GF-D8 (cell line): Measurements from ENCODE around the gene CEACAM16.

ENCODE experiments used
- DNase-seq: peaks from one replicate; lab custom pipeline; 2025; lab: John Stamatoyannopoulos, UW

The CEACAM16 gene

DNA sequence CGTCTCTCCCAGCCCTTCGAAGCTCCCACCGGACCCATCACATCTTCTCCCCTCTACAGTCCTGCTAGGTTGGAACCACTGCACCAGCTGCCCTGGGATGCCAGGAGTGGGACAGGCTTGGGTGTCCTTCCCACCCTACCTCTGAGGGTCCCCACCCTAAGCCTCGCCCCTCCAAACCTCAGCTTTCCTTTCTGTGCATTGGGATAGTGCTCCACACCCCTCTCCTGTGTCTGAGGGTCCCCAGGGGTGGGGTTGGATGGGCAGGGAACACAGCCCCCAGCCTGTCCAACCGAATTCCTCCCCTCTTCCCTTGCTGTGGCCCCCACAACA lies 47.6 kb downstream of the CEACAM16 start:
- no peak for DNase-seq

DNA sequence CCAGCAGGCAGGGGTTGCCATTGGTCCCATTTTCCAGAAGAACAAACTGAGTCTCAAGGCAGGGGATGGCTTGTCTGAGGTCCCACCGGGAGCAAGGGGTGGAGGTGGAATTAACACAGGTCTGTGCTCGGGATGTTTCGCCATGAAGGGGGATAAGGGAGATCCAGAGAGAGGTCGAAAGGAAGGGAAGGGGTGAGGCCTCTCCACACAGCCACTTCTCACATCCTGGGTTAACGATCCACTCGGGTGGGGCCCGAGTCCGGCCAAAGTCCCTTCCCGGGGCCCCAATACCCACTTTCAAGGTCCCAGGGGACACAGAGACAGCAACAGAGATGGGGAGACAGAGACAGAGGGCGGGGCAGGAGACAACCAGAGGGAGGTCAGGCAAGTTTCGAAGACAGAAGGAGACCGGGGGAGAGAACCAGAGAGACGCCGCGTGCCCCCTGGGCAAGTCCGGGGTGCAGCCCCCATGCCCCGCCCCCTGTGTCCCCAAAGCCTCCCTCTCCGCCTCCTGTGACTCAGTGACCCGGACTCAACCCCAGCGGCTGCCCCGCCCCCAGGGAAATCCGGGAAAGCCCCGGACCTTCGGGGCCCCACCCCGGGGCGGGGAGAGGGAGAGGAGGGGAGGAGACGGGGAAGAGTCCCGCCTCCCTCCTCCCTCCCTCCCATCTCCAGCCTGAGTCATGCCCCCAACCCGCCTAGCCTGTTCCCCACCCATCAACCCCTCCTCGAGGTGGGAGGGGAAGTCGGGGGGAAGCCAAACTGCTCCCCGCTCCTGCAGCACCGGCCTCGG lies 48.2 kb downstream of the CEACAM16 start:
- peak; percentile 54 for DNase-seq

DNA sequence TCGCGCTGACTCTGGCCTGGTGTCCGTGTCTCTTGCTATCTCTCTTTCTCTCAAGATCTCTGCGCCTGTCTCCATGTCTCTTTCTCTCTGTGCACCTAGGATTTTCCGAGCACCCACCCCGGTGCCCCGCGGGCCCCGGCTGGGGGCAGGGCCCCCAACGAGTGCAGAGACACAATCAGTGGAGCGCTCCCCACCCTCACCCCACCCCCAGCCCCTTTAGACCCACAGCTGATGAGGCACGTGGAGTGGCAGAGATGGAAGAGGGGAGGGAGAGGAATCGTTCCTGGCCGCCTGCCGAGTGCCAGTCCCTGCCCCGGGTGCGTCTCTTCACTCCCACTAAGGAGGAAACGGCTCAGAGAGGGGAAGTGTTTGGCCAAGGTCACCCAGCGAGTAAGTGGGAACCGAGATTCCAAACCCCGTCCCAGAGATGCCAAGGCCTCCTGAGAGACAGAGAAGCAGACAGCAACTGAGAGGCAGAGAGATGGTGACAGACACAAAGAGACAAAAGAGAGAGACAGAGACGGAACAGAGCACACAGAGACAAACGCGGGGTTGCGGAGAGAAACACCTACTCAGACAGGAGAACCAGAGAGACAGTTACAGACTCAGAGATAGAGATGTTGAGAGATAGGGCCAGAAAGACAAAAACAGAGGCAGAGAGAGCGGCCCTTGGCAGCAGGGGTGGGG lies 48.9 kb downstream of the CEACAM16 start:
- DNase-seq = peak; percentile 66

DNA sequence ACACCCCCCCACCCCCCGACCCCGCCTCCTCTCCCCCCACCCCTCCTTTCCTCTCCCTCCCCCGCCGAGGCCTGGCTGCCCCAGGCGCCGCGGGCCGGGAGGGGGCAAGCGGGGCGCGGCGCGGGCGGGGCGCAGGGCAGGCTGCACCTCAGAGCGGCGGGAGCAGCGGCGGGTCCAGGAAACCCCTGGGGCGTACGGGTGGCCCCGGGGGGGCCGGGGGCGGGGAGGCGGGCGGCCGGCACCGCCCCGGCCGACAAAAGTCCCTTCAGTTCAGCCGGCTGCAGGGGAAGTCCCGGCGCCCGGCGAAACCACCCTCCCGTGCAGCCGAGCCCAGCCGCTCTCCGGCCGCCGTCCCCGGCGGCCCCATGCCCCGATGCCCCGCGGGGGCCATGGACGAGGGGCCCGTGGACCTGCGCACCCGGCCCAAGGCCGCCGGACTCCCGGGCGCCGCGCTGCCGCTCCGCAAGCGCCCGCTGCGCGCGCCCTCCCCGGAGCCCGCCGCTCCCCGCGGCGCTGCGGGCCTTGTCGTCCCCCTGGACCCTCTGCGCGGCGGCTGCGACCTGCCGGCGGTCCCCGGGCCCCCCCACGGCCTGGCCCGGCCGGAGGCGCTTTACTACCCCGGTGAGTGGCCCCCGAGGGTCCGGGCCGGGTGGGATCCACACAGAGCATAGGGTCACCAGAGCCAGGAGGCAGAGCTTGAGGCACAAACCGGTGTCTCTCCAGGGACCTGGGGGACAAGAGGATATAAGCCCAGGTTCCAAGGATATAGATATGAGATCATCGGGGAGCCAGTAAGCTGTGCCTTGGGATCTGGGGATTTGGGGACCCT lies 49.7 kb downstream of the CEACAM16 start, which contains the start of gene BCL3:
Gene BCL3 (plus strand): TSS at position 283 of the 829 bp plus-strand sequence. CDS start 83 bp downstream, at position 366.
- no peak for DNase-seq

DNA sequence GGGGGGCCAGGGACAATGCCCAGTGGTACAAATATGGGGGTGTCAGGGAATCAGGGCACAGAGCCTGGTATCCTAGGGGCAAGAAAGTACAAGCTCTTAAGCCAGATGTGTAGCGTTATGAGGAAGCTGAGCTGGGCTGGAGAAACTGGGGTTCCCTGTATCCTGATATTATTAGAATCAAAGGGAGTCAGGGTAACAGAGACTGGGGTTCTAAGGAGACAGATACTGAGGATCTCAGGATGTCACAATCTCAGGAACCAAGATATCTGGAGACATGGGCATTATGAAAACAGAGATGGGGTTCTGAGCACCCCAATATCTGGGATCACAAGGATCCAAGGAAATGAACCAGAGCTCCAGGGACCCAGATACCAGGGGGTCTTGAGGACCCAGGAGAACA lies 50.3 kb downstream of the CEACAM16 start:
- no peak for DNase-seq

DNA sequence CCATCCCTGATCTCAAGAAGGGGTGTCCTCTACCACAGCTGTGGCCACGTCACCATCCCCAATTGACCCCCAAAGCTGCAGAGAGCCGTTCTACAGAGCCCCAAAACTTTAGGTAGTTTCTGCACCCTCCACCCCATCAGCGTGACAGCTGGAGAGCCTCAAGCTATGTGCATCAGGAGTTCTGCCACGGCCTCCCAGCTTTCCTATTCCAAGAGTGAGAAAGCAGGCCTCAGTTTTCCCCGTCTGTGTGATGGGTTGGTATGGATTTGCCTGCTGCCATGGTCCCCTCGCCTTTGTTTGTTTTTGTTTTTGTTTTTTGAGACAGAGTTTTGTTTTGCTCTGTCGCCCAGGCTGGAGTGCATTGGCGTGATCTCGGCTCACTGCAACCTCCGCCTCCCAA lies 51.0 kb downstream of the CEACAM16 start:
- no peak for DNase-seq

DNA sequence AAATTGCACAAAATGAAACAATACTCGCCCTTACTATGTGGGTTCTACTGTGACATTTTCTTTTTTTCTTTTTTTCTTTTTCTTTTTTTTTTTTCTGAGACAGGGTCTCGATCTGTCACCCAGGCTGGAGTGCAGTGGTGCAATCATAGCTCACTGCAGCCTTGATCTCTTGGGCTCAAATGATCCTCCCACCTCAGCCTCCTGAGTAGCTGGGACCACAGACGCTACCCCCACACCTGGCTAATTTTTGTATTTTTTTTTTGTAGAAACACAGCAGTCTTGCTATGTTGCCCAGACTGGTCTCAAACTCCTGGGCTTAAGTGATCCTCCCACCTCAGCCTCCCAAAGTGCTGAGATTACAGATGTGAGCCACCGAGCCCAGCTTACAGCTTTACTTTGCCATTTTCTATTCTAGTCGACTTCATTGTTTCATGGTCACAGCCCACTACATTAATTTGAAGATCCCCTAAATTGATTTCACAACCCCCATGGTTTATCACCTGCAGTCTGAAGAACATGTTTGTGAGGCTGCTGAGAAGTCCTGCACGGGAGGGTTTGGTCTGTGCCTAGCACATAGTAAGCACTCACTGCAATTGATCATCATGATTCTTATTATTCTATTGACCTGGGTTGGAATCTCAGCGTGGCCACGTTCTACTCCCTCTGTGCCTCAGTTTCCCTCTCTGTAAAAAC lies 53.3 kb downstream of the CEACAM16 start:
- no peak for DNase-seq

DNA sequence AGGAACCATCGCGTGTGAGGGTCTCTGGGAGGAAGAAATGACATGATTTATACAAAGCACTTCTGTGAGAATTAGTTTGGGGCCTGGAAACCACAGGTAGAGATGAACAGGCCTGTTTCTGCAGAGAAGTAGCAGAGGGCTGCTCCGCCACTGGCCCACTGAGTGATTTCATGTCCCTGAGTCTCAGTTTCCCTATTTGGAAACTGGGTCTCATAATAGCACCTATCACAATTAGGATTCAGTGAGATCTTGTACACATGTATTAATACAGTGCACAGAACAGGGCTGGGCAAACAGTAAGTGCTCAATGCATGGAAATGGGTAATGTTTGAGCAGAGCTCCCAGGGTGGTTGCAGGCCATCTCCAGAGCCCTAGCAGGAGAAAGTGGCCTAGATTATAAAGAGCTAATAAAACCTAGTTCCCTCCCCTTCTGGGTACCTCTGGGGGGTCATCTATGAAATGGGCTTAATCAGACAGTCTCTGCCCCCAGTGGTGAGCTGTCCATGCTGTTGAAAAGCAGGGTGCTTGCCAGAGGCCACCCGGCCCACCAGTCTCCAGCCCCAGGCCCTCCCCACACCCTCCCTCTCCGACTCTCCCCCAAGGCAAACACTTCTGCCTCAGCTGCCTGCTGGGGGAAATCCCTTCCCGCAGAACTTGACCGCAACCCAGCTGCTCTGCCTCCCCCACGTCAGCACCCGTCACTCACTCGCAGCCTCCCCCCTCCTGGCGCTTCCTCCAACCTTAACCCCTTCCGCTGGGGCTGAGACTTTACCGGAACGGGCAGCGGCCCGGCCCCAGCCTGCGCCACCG lies 54.1 kb downstream of the CEACAM16 start:
- DNase-seq = peak; percentile 95

DNA sequence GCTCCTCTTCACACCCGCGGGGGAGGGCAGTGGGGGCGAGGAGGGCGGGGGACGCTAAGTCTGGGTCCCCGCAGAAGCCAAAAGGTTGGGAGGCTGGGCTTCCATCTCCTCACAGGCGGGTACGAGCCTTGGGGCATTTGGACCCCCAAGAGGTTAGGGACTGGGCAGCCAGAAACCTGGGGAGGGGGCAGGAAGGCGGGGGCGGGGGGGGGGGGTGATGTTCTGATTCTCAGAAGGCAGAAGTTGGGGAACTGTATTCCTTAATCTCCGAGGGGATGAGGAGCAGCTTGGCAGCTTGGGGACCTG lies 54.6 kb downstream of the CEACAM16 start:
- DNase-seq = no peak

DNA sequence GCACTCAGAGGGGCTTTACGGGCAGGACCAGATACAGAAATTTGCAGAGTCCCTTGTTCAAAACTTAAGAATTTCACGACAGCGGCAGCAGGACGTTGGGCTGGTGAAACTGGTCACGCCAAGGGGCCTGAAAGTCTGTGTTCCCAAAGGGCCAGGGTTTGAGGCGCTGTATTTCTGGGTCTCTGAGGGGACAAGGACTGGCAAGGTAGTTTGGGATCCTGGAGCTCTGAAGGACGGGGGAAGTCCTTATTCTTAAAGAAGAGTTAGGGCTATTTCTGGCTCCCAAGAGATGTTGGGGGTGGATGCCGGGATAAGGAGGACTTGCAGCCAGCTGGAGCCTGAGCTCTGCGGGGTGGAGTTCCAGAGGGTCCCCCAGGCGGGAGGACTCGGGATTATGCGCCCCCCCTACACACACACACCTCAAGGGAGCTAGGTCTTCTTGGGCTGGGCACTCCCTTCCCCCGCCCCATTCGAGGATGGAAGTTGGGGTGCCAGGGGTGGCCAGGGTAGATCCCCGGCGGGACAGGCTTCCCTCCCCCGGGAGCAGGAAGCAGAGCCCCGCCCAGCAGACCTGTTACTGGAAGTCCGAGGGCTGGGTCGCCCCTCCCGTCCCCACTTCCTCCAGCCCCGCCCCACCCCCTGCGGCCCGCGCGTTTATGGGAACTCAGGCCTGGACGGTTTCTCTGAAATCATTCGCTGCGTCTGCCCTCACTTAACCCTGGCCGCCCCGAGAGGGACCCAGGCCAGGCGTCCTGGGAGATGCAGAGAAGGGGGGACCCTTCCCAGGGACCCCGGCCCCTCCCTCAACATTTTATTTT lies 55.2 kb downstream of the CEACAM16 start:
- peak; percentile 75 for DNase-seq

DNA sequence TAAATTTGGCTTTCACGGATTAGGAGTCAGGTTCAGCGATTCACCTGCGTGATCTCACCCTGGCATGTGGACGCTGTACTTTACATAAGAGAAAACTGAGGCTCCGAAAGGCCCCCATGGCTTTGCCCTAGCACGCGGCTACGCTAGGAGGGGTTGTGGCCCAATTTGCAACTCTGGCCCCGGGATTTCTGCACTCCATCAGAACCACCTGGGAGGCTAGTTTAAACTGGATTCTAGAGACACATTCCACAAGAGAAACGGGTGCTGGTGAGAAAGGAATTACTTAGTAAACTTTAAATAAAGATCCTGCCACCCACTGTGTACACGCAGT lies 55.8 kb downstream of the CEACAM16 start:
- no peak for DNase-seq

DNA sequence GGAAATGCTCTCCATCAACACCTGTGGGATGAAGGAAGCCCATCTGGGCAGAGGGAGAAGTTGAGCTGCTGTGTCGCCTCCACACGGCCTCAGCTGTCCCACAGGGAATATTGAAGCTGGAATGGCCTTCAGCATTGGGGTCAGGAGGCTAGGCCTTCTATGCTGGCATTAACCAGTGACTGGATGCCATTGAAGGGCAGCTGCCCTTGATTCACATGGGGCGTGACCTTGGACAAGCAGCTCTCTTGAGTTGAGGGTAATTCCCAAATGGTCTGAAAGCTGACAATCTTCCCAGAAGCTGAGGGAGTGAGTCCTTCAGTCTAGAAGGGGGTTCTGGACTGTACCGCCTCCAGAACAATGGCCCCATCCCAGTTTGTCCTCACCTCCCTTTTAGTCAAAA lies 56.3 kb downstream of the CEACAM16 start:
- no peak for DNase-seq

DNA sequence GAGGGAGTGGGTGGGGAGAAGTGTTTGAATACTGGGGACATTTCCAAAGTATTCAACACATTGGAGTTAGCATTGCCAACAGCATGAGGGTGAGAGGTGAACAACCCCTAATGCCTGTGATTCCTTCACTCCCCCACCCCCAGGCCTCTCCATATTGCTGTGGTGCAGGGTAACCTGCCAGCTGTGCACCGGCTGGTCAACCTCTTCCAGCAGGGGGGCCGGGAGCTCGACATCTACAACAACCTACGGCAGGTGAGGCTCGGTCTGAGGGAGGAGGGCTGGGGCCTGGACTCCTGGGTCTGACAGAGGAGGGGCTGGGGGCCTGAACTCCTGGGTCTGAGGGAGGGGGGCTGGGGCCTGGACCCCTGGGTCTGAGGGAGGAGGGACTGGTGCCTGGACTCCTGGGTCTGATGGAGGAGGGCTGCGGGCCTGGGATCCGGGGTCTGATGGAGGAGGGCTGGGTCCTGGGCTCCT lies 57.2 kb downstream of the CEACAM16 start:
- no peak for DNase-seq

DNA sequence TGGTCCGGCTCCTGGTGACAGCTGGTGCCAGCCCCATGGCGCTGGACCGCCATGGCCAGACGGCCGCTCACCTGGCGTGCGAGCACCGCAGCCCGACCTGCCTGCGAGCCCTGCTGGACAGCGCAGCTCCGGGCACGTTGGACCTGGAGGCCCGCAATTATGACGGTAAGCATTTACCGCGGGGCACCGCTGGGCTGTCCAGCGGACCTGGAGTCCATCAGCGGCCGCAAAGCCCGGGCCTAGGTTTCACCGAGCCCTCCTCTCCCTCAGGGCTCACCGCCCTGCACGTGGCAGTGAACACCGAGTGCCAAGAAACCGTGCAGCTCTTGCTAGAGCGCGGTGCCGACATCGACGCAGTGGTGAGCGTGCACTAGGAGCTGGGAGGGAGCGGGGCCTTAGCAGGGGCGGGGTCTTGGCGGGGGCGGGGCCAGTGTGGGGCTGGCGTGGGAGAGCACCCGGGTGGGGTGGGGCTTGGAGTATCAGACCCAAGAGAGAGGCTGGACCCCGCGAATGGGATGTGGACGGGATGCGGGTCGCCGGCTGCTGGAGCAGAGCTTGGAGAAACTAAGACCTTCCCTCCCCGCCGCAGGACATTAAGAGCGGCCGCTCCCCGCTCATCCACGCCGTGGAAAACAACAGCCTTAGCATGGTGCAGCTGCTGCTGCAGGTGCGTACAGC lies 58.2 kb downstream of the CEACAM16 start:
- DNase-seq = no peak

DNA sequence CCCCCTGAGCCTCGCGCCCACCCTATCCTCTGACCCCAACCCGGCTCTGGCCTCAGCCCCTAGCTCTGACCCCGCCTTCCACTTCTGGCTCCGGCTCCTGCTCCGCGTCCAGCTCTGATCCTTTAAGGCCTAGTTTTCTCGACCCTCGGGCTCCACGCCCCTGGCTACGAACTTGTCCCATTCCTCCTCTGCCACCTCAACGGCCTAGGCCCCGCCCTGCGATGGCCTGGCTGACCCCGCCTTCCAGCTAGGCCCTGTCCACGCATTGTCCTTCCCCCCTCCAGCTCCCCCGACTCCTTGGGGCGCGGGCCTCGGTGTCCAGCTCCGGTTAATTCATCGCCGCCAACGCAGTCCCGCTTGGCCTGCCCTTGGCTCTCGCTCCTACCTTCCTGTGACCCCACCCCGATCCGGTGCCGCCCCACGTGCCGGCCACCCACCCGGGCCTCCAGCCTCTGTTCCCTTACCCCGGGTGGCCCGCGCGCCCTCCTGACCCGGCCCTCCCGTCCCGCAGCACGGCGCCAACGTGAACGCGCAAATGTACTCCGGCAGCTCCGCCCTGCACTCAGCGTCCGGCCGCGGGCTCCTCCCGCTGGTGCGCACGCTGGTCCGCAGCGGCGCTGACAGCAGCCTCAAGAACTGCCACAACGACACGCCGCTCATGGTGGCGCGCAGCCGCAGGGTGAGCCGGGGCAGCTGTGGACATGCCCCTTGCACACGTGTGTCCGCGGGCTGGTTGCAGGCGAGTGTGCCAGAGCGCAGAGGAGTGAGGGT lies 59.0 kb downstream of the CEACAM16 start:
- no peak for DNase-seq

DNA sequence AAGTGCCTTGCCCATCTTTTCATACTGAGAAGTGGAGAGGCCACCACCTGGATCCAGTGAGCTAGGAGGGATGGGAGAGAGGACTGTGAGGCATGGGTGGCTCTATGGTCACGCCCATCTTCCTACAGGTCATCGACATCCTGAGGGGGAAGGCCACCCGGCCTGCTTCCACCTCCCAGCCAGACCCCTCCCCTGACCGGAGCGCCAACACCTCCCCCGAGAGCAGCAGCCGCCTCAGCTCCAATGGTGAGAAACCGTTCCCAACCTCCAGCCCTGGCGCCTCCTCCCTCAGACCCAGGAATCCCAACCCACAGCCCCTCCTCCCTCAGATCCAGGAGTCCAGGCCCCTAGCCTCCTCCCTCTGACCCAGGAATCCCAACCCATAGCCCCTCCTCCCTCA lies 59.6 kb downstream of the CEACAM16 start:
- no peak for DNase-seq

DNA sequence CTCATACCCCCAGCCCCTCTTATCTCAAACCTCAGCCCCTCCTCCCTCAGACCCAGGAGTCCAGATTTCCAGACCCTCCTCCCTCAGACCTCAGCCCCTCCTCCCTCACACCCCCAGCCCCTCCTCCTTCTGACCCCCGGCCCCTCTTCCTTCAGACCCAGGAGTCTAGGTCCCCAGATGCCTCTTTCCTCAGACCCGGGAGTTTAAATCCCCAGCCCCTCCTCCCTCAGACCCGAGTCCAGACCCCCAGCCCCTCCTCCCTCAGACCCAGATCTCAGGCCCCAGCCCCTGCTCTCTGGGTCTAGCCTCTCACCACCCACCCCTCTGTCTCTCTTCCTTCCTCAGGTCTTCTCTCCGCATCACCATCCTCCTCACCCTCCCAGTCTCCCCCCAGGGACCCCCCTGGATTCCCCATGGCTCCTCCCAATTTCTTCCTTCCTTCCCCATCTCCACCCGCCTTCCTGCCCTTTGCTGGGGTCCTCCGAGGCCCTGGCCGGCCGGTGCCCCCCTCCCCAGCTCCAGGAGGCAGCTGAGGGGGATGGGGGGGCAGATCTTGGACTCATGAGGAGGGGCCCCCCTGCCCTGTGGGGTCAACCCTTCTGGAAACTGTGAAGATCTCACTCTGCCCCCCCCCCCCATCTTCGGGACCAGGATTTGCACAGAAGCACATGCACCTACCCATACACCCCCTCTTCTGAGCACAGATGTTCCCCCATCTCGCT lies 60.3 kb downstream of the CEACAM16 start:
- DNase-seq = no peak
